HepG2 (cell line): ENCODE measurements around the gene TBC1D22A. TPM values are rescaled to one million over a fixed set of nuclear protein-coding genes. Genes with fewer than 3 reads are reported as not detected.

Experiments
- ADNP ChIP-seq: sonication (generic); formaldehyde crosslinking; IDR thresholded peaks from 2 replicates; pipeline ENCODE4 v1.4.0; 2020; ENCODE audit warnings: missing genetic modification reagents
- EP300 ChIP-seq, 3 experiments: sonication (generic) in 1 of 3; formaldehyde crosslinking in 1 of 3; IDR thresholded peaks; 2 replicates each; pipeline versions ENCODE4 v1.5.1 to v1.6.1; 2011 to 2020; ENCODE audit warnings: low read depth in 2 of 3, low read length in 2 of 3, borderline replicate concordance in 1 of 3, improper control_type of control experiment in 1 of 3, mild to moderate bottlenecking in 1 of 3, missing genetic modification reagents in 1 of 3, moderate library complexity in 1 of 3
- FOXA3 ChIP-seq: IDR thresholded peaks from 2 replicates; pipeline ENCODE4 v1.6.1; 2016; ENCODE audit warnings: missing genetic modification reagents, missing compliant biosample characterization
- HMG20A ChIP-seq: IDR thresholded peaks from 2 replicates; pipeline ENCODE4 v1.6.1; 2016; ENCODE audit warnings: borderline replicate concordance
- HNRNPLL ChIP-seq: fragments of 200-400 bp; formaldehyde crosslinking; IDR thresholded peaks from 2 replicates; pipeline ENCODE4 v1.6.1; 2017; ENCODE audit warnings: mild to moderate bottlenecking, low read depth, low read length; ENCODE audit not compliant: poor library complexity, severe bottlenecking
- KMT2B ChIP-seq: IDR thresholded peaks from 2 replicates; pipeline ENCODE4 v1.6.1; 2016; ENCODE audit warnings: missing genetic modification reagents, missing compliant biosample characterization
- NBN ChIP-seq: fragments of 450-650 bp; conservative IDR thresholded peaks from 2 replicates; pipeline ENCODE4 v1.6.1; 2017
- RARG ChIP-seq: sonication (generic); formaldehyde crosslinking; IDR thresholded peaks from 2 replicates; pipeline ENCODE4 v1.4.0; 2020; ENCODE audit warnings: low read depth, mild to moderate bottlenecking, missing genetic modification reagents
- RXRA ChIP-seq: sonication (generic); formaldehyde crosslinking; IDR thresholded peaks from 2 replicates; pipeline ENCODE4 v1.5.1; 2020; ENCODE audit warnings: missing genetic modification reagents
- SOX5 ChIP-seq: IDR thresholded peaks from 2 replicates; pipeline ENCODE4 v1.6.1; 2016; ENCODE audit warnings: borderline replicate concordance
- ZNF317 ChIP-seq: sonication (generic); formaldehyde crosslinking; IDR thresholded peaks from 2 replicates; pipeline ENCODE4 v1.5.0; 2020; ENCODE audit warnings: mild to moderate bottlenecking, missing genetic modification reagents
- ZNF747 ChIP-seq: sonication (generic); formaldehyde crosslinking; IDR thresholded peaks from 2 replicates; pipeline ENCODE4 v1.8.1; 2023; ENCODE audit warnings: missing genetic modification reagents, mild to moderate bottlenecking, borderline replicate concordance
- ZSCAN22 ChIP-seq: sonication (generic); formaldehyde crosslinking; IDR thresholded peaks from 2 replicates; pipeline ENCODE4 v1.4.0; 2020; ENCODE audit warnings: mild to moderate bottlenecking, missing genetic modification reagents
- polyA plus RNA-seq, 8 experiments: library from polyadenylated mRNA; depleted of rRNA in 3 of 8; stranded (reverse) in 7 of 8; unstranded in 1 of 8; fragments of >200 nt; fragmentation: Illumina TruSeq in 4 of 8; extraction: Trizol in 4 of 8; gene quantifications; 2 replicates each; pipeline versions ENCODE4 v1.2.1 to v1.2.3, GENCODE V29; 2011 to 2016; ENCODE audit warnings: low read depth in 4 of 8, missing spikeins in 1 of 8, mixed read lengths in 1 of 8; ENCODE audit not compliant: insufficient read depth in 1 of 8
- total RNA-seq, 5 experiments: library from RNA; depleted of rRNA; stranded (reverse); fragments of >200 nt; fragmentation: Illumina TruSeq; extraction: Trizol; gene quantifications; 2 replicates each; pipeline ENCODE4 v1.2.3, GENCODE V29; 2016; ENCODE audit warnings: low read depth in 1 of 5
- TF ChIP-seq, protein P1 (sequence below): fragments of 450-650 bp; IDR thresholded peaks from 2 replicates; pipeline ENCODE4 v1.6.1; 2017
- TF ChIP-seq, protein P2 (sequence below): sonication (generic); formaldehyde crosslinking; IDR thresholded peaks from 2 replicates; pipeline ENCODE4 v1.5.0; 2020; ENCODE audit warnings: mild to moderate bottlenecking, missing genetic modification reagents
- TF ChIP-seq, protein P3 (sequence below): sonication (generic); formaldehyde crosslinking; IDR thresholded peaks from 2 replicates; pipeline ENCODE4 v1.8.1; 2023; ENCODE audit warnings: missing genetic modification reagents, inconsistent platforms, borderline replicate concordance
- TF ChIP-seq, protein P4 (sequence below): sonication (generic); formaldehyde crosslinking; IDR thresholded peaks from 2 replicates; pipeline ENCODE4 v1.4.0; 2020; ENCODE audit warnings: mild to moderate bottlenecking, missing genetic modification reagents
- TF ChIP-seq, protein P5 (sequence below): IDR thresholded peaks from 2 replicates; pipeline ENCODE4 v1.6.1; 2016; ENCODE audit warnings: low read depth
- TF ChIP-seq, protein P6 (sequence below): sonication (generic); IDR thresholded peaks from 2 replicates; pipeline ENCODE4 v1.6.1; 2016; ENCODE audit warnings: low read depth, borderline replicate concordance

Gene TBC1D22A
- total and polyA plus RNA-seq, 2 of the 13 experiments (the other 11 are each of a cell fraction or from before 2014, with no cell fraction given) = 17.3 to 18.0 TPM

DNA sequence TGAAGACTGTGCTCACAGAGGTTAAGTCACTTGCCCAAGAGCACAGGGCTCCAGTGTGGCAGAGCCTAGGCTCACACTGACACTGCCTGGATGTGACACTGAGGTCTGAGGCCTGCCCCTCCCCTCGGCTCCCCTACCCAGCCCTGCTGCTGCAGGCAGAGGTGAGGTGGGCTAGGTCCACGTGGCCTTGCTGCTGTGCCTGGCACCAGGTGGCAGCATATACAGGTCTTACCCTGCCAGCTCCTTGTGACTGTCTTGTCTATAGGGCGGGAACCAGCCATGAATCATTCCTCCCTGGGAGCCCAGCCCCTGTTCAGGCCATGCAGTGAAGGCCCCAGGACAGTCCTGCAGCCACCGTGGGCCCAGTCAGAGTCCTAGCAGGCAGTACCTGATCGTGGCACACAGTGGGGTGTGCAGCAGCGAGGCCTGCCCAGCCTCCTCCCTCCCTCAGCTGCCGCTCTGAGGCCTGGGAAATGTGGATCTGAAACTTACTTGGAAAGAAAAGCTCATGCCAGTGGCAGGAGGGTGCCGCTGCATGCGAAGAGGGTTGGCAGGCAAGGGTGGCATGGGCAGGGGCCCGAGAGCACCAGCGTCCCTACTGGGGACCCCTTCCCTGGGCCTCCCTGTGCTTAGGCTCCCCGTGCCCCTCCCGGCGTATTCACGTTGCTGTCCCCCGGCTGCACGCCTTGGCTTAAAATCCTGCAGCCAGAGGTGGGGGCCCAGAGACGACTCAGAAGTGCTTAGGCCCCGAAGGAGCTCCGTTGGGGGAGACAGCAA lies 23.2 kb upstream of the TBC1D22A start (continued):
- TF ChIP-seq, protein P1, sequence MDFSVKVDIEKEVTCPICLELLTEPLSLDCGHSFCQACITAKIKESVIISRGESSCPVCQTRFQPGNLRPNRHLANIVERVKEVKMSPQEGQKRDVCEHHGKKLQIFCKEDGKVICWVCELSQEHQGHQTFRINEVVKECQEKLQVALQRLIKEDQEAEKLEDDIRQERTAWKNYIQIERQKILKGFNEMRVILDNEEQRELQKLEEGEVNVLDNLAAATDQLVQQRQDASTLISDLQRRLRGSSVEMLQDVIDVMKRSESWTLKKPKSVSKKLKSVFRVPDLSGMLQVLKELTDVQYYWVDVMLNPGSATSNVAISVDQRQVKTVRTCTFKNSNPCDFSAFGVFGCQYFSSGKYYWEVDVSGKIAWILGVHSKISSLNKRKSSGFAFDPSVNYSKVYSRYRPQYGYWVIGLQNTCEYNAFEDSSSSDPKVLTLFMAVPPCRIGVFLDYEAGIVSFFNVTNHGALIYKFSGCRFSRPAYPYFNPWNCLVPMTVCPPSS = no peak
- TF ChIP-seq ZSCAN22 (0 out of 2 replicates have a peak, but pooled peaks have one; percentile 32), ZNF317 (CRISPR knock-in tag) (peak; percentile 82), RARG (CRISPR knock-in tag) (no peak), FOXA3 (CRISPR knock-in tag) (peak; percentile 57), NBN (no peak), HNRNPLL (no peak), RXRA (CRISPR knock-in tag) (peak; percentile 61), KMT2B (no peak), SOX5 (CRISPR knock-in tag) (peak; percentile 22; the same call in 1 of the 2 replicates), ZNF747 (no peak), ADNP (CRISPR knock-in tag) (no peak), HMG20A (CRISPR knock-in tag) (no peak), EP300 (IDR thresholded peaks at IDR 0.05; ENCODE audit: low read depth in 2 of 2, low read length in 2 of 2) (no peak), EP300 (CRISPR knock-in tag; IDR thresholded peaks at IDR 0.05; ENCODE audit: borderline replicate concordance) (no peak)
- TF ChIP-seq, protein P2, sequence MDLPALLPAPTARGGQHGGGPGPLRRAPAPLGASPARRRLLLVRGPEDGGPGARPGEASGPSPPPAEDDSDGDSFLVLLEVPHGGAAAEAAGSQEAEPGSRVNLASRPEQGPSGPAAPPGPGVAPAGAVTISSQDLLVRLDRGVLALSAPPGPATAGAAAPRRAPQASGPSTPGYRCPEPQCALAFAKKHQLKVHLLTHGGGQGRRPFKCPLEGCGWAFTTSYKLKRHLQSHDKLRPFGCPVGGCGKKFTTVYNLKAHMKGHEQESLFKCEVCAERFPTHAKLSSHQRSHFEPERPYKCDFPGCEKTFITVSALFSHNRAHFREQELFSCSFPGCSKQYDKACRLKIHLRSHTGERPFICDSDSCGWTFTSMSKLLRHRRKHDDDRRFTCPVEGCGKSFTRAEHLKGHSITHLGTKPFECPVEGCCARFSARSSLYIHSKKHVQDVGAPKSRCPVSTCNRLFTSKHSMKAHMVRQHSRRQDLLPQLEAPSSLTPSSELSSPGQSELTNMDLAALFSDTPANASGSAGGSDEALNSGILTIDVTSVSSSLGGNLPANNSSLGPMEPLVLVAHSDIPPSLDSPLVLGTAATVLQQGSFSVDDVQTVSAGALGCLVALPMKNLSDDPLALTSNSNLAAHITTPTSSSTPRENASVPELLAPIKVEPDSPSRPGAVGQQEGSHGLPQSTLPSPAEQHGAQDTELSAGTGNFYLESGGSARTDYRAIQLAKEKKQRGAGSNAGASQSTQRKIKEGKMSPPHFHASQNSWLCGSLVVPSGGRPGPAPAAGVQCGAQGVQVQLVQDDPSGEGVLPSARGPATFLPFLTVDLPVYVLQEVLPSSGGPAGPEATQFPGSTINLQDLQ = no peak
- TF ChIP-seq, protein P3, sequence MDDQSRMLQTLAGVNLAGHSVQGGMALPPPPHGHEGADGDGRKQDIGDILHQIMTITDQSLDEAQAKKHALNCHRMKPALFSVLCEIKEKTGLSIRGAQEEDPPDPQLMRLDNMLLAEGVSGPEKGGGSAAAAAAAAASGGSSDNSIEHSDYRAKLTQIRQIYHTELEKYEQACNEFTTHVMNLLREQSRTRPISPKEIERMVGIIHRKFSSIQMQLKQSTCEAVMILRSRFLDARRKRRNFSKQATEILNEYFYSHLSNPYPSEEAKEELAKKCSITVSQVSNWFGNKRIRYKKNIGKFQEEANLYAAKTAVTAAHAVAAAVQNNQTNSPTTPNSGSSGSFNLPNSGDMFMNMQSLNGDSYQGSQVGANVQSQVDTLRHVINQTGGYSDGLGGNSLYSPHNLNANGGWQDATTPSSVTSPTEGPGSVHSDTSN (CRISPR knock-in tag) = no peak
- TF ChIP-seq, protein P4, sequence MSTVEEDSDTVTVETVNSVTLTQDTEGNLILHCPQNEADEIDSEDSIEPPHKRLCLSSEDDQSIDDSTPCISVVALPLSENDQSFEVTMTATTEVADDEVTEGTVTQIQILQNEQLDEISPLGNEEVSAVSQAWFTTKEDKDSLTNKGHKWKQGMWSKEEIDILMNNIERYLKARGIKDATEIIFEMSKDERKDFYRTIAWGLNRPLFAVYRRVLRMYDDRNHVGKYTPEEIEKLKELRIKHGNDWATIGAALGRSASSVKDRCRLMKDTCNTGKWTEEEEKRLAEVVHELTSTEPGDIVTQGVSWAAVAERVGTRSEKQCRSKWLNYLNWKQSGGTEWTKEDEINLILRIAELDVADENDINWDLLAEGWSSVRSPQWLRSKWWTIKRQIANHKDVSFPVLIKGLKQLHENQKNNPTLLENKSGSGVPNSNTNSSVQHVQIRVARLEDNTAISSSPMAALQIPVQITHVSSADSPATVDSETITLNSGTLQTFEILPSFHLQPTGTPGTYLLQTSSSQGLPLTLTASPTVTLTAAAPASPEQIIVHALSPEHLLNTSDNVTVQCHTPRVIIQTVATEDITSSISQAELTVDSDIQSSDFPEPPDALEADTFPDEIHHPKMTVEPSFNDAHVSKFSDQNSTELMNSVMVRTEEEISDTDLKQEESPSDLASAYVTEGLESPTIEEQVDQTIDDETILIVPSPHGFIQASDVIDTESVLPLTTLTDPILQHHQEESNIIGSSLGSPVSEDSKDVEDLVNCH = no peak
- TF ChIP-seq, protein P5, sequence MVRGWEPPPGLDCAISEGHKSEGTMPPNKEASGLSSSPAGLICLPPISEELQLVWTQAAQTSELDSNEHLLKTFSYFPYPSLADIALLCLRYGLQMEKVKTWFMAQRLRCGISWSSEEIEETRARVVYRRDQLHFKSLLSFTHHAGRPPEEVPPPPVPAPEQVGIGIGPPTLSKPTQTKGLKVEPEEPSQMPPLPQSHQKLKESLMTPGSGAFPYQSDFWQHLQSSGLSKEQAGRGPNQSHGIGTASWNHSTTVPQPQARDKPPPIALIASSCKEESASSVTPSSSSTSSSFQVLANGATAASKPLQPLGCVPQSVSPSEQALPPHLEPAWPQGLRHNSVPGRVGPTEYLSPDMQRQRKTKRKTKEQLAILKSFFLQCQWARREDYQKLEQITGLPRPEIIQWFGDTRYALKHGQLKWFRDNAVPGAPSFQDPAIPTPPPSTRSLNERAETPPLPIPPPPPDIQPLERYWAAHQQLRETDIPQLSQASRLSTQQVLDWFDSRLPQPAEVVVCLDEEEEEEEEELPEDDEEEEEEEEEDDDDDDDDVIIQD (CRISPR knock-in tag) = no peak
- TF ChIP-seq, protein P6, sequence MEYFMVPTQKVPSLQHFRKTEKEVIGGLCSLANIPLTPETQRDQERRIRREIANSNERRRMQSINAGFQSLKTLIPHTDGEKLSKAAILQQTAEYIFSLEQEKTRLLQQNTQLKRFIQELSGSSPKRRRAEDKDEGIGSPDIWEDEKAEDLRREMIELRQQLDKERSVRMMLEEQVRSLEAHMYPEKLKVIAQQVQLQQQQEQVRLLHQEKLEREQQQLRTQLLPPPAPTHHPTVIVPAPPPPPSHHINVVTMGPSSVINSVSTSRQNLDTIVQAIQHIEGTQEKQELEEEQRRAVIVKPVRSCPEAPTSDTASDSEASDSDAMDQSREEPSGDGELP = no peak
